HL-60/S4 treated with phorbol 12-myristate 13-acetate at 8.2 ng/mL for 4 days and 3 days (cell line): ENCODE results near the gene HS2ST1.

Source experiments
- in situ Hi-C: fragments of 300-500 bp; cut with MboI; formaldehyde crosslinking; loops from 2 replicates; pipeline ENCODE4 v1.15.0; 2022; ENCODE audit warnings: low sequenced_read_pairs

HS2ST1 gene

DNA sequence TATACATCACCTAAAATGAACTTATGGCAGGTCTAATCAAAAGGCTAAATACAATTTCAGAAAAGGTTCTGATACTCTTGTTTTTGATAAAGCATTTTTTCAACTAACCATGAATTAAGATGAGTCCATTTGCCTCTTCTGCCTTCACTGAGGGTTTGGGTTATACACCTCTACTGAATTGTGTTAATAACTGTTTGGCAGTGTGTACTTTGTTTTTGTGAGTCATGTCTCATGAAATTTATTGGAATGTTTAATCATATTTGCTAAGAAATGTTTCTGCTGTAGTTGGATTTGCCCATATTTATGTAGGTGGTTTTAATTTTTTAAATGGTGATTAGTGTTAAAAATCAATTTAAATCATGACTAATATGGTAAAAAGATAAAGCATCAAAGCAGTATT, 190.5 kb downstream of the HS2ST1 start:
- in situ Hi-C loops: no loop called here

DNA sequence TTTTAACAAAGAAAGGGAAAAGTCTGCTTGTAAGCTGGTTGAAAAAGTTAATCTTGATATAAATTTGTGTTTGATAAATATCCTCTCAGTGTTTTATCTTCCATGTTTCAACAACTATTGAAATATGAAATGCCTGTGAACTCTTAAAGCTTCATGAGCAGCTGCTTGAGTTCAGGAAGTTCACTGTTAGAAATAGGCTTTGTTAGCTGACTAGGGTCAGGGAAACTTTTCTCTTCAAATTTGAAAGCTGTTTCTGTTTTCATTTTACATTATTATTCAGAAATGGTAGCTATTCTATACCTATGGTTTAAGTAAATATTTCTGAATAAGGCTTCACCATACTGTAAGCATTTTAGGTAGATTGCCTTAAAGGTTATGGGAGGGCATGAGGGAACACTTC, 191.7 kb downstream of the HS2ST1 start:
- in situ Hi-C loops: no loop called here

DNA sequence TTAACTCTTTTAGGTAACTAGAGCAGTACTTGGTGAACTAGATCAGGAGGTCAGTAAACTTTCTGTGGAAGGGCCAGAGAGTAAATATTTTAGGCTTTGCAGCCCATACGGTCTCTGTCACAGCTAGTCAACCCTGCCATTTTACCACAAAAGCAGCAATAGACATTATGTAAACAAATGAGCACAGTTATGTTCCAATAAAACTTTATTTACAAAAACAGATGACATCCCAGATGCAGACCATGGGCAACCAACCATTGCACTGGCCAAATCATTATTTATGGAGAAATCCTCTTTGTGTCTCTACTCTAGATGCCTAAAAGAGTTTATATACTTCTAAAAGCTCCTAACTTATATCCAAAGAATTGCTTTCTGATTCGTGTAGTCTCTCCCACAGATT, 192.4 kb downstream of the HS2ST1 start:
- in situ Hi-C loops: no loop called here

DNA sequence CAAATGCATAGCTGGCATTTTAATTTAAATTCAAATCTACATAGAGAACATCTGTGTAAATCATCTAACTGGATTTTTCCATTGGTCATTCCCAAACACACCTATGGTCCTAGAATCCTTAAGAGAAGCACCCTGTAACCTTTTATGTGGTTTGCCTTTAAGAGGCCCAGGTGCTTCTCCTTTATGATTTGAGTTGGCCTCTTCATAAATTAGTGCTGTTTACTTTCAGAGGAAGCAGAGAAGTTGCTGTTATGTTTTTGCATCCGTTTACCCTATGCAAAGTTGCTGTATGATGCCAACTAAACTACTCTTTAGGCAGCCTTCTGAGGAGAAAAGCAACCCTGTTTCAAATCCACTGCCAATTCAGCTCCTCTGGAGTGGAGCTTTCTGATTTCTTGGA, 193.8 kb downstream of the HS2ST1 start:
- in situ Hi-C loops: no loop called here

DNA sequence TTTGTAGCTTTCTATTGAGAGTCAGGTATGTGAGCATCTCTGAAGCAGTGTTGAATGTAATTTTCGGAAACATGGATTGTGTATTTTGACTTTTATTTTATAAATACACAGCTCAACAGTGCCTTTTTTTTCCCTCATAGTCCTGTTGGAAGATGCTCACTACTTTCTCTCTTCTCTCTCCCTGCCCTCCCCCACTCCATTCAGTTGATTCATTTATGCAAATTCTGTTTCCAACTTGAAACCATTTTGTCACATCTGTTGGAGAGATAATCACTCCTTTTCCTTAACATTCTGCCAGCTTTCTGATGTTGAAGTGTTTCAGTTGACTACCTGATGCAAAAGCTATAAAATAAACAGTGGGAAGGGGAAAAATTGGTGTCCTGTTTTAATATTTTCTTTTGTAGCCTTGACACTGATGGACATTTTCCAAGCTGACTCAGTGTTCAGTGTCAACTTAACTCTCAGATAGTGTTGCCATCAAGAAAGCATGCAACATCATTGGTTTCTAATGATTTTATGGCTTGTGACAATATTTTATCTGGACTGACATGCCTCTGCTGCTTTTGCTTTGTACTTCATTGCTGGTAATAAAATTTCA, 194.5 kb downstream of the HS2ST1 start:
- in situ Hi-C loops: no loop called here

DNA sequence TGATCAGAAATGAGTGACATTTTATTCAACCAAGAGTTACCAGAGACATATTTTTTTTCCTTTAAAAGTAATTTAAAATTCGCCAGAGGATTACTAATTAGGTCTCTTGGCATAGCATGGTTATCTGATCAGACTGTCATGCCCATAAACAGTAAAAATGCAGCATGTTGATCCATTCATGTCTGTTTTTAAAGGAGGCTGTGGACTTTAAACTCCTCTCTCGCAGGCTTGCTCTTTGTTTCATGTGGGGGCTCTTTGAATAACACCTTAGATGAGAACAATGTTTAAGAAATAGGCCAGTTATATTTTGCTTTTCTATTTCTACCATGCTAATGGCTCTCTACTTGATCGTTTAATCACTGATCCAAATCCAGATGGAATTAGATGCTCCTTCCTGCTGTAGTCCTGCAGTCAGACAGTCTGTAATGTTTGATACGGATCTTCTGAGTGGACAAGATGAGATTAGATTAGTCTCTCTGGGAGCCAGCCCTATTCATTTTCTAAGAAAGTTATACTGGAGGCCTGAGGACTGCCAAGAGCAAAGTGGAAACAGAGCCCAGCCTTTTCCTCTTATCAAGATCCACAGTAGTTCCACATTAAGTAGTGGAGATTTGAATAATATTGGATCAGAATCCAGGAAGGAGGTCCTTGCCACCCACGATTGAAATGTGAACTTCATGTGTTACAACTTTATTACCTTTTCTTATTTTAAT, 197.4 kb downstream of the HS2ST1 start:
- in situ Hi-C loops: no loop called here

DNA sequence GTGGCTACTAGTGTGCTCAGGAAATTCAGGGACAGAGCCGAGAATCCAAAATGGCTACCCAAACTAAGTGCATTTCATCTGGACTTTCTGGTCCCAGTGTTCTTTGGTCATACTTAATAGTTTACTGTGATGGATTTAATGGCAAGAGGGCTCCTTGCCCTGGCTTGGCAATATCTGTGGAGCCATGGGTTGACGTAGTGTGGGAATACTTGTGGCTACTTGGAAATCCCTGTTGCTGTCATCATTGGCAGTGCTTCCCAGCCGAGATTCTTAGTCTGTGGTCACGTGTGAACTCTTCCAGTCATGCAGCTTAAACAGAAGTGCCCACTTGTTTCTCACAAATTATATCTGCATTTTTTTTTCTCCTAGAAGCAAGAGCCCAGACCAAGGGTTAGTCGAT, 198.9 kb downstream of the HS2ST1 start:
- in situ Hi-C loops: no loop called here

DNA sequence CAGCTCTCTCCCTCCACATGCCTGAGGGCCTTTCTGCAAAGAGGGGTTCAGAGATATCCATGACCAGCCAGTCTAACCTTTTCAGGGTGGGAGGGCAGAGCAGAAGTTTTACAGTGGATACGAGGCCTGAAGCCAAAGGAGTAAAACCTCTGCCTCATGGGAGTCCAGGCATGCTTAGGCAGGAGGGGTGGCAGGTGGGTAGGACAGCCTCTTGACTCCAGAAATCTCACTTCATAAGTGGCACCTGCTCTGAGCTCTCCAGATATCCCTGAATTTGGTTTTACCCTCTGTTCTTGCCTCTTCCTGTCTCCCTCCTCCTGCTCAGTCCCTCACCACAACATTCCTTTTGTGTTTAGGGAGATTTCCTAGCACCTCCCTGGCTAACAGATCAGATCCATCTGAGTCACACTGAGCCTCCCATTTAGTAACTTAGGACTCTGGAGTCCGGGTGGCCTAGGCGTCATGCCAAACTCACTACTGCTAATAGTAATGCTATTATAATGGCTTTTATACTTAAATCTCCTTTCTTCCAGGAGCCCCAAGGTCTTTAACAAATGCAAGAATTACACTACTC, 201.0 kb downstream of the HS2ST1 start:
- in situ Hi-C loops: no loop called here

DNA sequence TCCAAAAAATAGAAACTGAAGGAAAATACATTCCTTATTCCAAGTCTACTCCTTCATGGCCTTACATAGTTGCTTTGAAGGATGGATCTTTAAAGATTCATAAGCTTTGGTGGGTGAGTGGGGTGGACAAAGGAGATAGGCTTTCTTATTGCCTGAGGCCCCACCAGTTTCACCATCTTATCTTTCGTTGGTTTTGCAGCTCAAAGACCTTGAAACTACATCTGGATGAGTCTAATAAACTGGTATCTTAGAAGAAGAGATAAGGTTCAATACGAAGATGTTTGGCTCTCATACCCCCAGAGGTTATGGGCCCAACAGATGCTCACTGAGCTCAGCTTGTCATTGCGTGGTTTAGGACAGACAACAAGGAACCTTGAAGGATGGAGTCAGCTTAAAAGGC, 201.5 kb downstream of the HS2ST1 start:
- in situ Hi-C loops: no loop called here

DNA sequence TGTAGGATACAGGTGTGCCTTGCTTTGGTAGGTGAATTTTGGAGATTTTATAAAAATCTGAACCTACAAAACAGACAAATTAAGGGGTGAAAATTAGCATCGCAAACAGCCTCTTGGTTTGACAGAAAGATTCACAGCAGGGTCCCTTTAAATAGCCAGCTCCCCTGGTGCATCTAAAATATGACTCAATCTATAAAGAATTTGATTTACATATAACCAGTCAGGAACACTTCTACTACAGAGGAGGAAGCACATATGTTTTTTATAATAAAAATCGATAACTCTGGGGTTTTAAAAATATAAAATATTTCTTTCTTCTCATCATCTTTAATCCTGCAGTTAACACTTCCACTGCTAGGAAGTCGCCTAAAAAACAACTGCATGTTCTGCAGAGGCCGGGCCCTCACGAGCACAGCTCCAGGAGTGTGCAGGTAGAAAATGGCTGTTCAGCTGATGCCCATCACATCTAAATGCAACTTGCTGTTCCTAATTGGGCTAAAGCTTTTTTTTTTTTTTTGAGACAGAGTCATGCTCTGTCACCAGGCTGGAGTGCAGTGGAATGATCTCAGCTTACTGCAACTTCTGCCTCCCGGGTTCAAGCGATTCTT, 203.4 kb downstream of the HS2ST1 start:
- in situ Hi-C loops: no loop called here

DNA sequence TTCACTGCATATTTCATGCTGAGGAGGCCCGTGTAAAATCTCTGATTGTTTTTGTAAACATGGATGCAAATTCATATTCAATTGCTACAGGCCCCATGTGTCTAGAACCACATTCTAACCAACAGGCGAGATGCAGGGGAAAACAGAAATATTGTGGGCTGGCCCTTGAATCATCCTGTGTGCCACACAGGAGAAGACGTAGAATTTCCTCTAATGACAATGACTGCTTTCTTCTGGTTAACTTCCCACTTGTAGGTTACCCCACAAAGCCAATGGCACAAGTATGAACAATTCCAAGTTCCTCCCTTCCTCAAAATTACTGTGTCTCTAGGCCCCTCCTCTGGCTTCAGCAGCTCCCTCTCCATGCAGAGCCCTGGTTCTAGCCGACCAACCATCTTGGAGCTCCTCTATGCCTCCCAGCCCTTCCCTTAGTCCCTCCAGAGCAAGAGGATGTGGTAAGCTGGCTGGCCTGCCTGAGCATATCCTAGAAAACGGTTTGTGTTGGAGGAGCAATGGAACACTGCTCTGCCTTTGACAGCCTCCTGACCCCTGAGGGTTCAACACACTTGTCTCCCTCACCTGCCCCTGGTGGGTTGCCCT, 205.2 kb downstream of the HS2ST1 start:
- in situ Hi-C loops: no loop called here

DNA sequence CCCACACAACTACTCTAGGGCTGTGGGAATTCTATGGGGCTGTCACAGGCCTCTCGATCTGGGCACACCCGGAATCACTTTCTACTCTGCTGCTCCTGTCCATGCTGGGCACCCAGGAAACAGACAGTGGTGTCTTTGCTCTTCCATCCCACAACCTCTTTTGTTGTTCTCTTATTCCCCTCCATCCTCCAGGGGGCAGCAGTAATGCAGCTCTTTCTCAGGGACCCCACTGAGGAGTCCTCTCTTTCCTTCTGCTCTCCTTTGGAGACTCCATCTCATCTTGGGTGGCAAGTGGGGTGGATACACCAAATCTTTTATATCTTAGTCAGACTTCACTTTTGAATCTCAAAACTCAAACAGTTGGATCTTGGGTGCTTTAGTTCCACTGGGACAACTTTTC, 206.3 kb downstream of the HS2ST1 start:
- in situ Hi-C loops: no loop called here

DNA sequence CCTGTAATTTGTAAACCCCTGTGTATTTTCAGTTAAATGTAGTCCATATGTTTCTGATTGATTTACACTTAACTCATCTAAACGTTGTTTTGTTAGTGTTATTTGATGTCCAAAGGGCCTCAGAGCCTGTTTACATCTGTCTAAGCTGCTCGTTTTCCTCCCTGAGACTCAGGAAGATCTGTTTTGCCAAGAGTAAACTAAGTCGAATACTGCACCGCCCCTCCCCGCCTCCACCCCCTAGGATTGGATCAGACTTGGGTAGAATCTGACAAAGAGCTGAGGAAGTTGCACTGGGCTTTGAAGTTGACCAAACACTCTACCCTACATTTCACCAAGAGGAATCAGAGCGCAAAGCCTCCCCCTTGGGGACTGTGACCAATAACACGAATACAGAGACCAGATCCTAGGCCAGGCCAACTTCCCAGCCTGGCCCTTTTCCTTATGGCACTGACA, 207.3 kb downstream of the HS2ST1 start:
- in situ Hi-C loops: no loop called here

DNA sequence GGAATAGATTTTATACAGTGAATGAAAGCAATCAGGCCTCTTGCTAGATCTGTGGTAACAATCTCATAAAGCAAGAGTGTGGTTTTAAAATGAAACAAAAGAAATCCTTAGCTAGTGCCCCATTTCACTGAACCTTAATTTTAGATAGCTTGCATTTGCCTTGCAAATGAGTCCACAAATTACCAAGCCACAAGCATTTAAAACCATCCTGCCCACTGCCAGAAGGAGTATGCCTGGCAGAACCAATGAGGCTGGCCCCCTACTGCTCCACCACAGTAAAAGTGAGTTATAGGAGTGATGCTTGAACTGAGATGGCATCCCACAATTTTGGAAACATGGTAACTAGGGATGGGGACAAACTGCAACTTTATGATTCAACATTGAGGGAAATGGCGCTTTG, 207.8 kb downstream of the HS2ST1 start:
- in situ Hi-C loops: no loop called here

DNA sequence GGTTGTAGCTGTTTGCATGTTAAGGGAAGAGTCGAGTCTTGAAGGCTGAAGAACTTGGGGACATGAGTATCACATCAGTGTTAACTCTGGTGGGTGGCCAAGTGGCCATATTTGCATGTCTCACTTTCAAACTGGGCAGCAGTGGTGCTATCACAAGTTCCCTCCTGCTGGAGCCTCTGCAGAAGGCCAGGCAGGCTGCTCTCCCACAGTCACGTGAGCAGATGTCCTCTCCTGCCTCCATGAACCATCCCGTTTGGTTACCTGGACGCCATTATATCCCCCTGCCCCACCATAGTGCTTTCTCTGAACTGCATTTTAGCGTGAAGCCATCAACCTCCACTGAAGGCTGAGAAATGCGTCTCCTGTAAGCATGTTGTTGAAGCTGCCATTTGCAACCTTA, 209.2 kb downstream of the HS2ST1 start:
- in situ Hi-C loops: no loop called here

DNA sequence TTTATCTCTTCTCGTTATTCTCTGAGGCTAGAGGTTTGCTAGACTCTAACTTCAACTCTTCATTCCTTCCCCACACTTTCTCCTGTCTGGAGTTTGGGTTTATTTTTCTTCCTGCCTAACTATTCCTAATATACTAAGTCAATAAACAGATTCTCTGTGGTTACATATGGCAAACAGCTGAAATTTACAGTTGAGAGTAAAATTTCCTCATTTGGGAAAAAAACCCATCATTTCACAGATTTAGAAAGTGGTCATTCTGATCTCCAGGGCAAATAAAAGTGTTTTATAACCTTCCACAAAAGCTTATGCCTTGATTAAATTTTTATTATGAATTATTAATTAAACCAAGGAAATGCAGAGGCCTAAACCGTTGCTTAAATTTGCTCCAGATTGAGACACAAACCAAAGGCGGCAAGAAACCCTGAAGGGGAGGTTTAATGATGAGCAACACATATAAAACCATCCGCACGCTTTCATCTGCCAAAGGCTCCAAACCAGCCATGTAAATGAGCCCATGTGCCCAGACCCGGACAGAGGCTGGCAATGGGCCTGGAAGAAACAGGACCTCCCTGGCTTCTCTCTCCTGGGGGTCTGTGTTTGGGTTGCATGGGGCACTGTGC, 212.6 kb downstream of the HS2ST1 start:
- in situ Hi-C loops: loop anchor here (25.0 kb wide), 1 partner anchor 835 kb away; no protein-coding TSS in a partner anchor

DNA sequence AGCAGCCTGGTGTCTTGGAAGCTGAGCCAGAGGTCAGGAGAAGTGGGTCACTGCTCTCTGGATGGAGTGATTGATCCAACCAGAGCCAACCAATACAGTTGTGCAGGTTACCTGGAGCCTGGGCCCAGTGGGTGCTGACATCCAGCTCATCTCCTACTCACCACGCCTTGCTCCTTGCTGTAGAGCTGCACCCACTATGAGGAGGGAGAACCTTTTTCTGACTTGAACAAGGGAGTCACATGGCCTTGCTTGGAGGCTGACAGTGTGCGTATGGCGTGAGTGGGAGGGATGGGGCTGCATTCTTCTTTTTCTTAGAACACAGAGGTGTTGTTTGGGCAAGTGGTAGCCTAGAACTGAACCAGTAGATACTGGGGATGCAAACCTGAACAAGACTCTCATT, 213.1 kb downstream of the HS2ST1 start:
- in situ Hi-C loops: loop anchor here (25.0 kb wide), 1 partner anchor 835 kb away; no protein-coding TSS in a partner anchor

DNA sequence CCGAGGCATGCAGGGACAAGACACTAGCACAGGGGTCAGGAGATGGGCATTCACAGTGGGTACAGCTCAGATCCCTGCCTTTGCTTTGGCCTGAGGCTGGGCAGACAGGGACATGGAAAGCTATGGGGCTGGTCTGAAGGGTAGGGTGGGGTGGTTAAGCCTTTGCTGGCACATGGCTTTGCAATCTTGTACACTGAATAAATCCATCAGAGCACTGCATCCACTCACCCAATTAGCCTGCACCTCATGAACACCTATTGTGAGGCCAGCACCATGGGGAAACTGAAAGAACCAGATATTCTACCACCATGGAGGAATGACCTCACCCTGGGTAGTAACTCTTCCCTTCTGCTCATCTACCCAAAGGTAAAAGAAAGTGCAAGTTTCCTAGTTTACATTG, 214.6 kb downstream of the HS2ST1 start:
- in situ Hi-C loops: loop anchor here (25.0 kb wide), 1 partner anchor 833 kb away; no protein-coding TSS in a partner anchor

DNA sequence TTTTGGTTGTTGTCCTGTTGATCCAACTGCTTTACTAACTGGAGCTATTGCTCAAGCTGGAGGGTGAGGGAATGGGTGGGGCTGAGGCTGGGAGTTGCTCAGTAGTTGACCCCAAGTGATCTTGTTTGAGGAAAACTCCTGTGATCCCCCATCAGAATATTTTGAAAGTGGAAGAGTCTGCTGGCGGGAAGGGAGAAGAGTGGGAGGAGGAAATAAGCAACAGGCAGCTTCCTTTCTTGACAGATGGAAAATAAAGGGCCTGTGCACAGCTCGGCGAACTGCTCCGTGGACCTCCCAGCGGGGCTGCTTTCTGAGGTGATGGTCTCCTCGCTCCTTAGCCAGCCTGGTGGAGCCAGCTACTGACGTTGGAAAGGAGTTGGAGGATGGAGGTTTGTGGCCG, 215.2 kb downstream of the HS2ST1 start:
- in situ Hi-C loops: loop anchor here (25.0 kb wide), 1 partner anchor 833 kb away; no protein-coding TSS in a partner anchor

DNA sequence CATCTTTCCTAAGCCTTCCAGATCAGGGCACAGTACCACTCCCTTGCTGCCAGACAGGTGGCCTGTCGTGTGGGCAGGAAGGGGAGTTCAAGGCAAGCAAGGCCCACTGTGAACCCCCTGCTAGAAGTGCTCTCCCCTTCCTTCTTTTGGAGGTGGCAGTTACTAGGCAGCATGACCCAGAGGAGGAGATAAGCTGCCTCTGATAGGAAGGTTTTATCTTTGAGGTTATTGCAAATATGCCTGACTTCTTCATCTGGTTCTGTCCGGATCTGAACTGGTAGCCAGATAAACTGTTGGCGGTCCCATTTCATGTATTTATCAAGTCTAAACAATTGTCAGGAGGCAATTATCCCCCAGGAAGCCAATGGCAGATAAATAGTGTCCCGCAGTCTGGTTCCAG, 216.0 kb downstream of the HS2ST1 start:
- in situ Hi-C loops: loop anchor here (25.0 kb wide), 1 partner anchor 832 kb away; no protein-coding TSS in a partner anchor

DNA sequence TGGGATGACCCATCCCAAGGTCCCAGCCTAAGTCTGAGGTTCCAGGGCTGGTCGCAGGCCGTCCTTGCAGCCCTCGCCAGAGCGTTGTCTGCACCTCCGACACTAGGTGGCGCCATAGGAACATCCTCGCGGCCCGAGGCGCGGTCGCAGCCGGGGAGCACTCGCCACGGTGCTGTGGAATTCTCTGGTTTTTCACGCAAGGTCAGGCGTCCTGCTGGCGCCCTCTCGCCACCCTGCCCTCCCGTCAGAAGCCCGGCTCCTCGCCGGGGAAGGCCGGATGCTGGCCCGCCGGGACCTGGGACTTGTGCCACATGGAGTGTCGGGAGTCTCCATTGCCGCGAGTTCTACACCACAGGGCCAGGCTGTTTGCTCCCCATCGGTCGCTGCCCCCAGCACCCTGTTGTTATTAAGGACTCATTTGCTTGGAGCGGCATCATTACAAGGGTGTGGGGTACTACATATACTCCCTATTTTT, 217.4 kb downstream of the HS2ST1 start:
- in situ Hi-C loops: loop anchor here (25.0 kb wide), 1 partner anchor 830 kb away; no protein-coding TSS in a partner anchor
